Prostate gland (tissue), 2 donors: ENCODE results near the gene AHNAK. TPM values are rescaled to one million over a fixed set of nuclear protein-coding genes. Genes with fewer than 3 reads are reported as not detected.

ENCODE experiments used
- DNase-seq: peaks from one replicate; pipeline ENCODE4 v3.0.0-alpha.2; 2019; ENCODE audit warnings: low spot score
- H3K27ac ChIP-seq, 2 donors: fragments of 200-600 bp; sonication (generic); 2 replicates each; pipeline ENCODE4 v1.5.1; 2017 to 2019
- H3K27me3 ChIP-seq: fragments of 200-600 bp; sonication (generic); replicated peaks from 2 replicates; pipeline ENCODE4 v1.5.1; 2019; ENCODE audit not compliant: insufficient read depth
- H3K36me3 ChIP-seq, 2 donors: fragments of 200-600 bp; sonication (generic); 1 replicate in 1 of 2; 2 replicates in 1 of 2; pipeline versions ENCODE4 v1.5.1 to v1.8.1; 2017 to 2019
- H3K4me1 ChIP-seq: fragments of 200-600 bp; sonication (generic); replicated peaks from 2 replicates; pipeline ENCODE4 v1.5.1; 2019
- H3K4me3 ChIP-seq, 2 donors: fragments of 200-600 bp; sonication (generic); 2 replicates each; pipeline ENCODE4 v1.5.1; 2017 to 2019
- H3K9me3 ChIP-seq: fragments of 200-600 bp; sonication (generic); 2 replicates; pipeline ENCODE4 v1.5.1; 2017
- POLR2A ChIP-seq: fragments of 450-650 bp; IDR thresholded peaks from one replicate; pipeline ENCODE4 v1.6.1; 2016; ENCODE audit warnings: antibody characterized with exemption, mild to moderate bottlenecking
- POLR2AphosphoS5 ChIP-seq: sonication (generic); formaldehyde crosslinking; IDR thresholded peaks from one replicate; pipeline ENCODE4 v1.6.1; 2017; ENCODE audit warnings: antibody characterized with exemption
- WGBS: methylation state at CpG from one replicate; pipeline ENCODE4 v1.1.5; 2018; 5-methylcytosine and 5-hydroxymethylcytosine counted together
- intact Hi-C: fragments of 100-400 bp; cut with DNase I; formaldehyde crosslinking; loops from one replicate; pipeline ENCODE4 v1.14.2; 2022
- total RNA-seq, 2 donors: library from RNA; depleted of rRNA; stranded (reverse); fragments of >200 nt; gene quantifications; one replicate each; pipeline ENCODE4 v1.1.0, GENCODE V29; 2016
- TF ChIP-seq, protein P1 (sequence below), 4 experiments: fragments of 200-600 bp in 2 of 4; fragments of 450-650 bp in 2 of 4; sonication (generic) in 2 of 4; IDR thresholded peaks; 1 replicate in 3 of 4; 2 replicates in 1 of 4; pipeline ENCODE4 v1.5.1; 2016 to 2019; ENCODE audit warnings: antibody characterized with exemption in 4 of 4, mild to moderate bottlenecking in 2 of 4, moderate library complexity in 2 of 4

The AHNAK gene
- total RNA-seq, 2 donors from 2014 or later: 367 to 434 TPM

DNA sequence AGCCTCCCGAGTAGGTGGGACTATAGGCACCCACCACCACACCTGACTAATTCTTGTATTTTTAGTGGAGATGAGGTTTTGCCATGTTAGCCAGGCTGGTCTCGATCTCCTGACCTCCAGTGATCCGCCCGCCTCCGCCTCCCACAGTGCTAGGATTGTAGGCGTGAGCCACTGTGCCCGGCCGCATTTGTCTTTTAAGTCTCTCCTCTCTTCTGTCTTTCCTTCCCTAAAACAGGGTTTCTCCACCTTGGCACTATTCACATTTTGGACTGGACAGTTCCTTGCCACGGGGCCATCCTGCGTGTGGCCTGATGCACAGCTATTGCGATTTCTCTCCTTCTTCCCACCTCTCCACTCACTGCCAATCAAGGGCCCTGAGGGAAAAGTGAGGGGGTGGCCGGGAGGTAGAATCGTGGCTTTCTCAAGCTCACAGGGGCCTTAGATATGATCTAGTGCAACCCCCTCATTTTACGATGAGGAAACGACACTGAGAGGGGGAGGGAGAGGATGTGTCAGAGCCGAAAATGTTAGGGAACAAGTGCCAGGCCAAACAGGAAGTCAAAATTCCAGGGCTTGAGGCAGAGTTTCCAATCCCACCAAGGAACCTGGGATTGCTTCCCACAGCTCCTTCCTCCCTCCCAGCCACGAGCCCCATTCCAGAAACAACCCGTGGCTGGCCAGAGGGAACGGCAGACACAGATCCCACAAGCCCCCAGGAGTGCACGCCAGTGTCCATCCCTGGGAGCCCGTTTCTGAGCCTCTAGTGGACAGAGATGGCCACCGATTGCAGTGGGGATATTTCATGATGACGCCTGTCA is 106.6 kb downstream of the AHNAK start:
- TF ChIP-seq POLR2AphosphoS5: no peak
- TF ChIP-seq, protein P1, sequence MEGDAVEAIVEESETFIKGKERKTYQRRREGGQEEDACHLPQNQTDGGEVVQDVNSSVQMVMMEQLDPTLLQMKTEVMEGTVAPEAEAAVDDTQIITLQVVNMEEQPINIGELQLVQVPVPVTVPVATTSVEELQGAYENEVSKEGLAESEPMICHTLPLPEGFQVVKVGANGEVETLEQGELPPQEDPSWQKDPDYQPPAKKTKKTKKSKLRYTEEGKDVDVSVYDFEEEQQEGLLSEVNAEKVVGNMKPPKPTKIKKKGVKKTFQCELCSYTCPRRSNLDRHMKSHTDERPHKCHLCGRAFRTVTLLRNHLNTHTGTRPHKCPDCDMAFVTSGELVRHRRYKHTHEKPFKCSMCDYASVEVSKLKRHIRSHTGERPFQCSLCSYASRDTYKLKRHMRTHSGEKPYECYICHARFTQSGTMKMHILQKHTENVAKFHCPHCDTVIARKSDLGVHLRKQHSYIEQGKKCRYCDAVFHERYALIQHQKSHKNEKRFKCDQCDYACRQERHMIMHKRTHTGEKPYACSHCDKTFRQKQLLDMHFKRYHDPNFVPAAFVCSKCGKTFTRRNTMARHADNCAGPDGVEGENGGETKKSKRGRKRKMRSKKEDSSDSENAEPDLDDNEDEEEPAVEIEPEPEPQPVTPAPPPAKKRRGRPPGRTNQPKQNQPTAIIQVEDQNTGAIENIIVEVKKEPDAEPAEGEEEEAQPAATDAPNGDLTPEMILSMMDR (IDR thresholded peaks at IDR 0.05): no peak
- no peak for TF ChIP-seq POLR2A
- no peaks in the 10 kb centered on the region for H3K27me3 ChIP-seq
- no peak for DNase-seq
- H3K4me3 ChIP-seq: no peak overlapping the region
- intact Hi-C loops: no loop called here
- H3K36me3 ChIP-seq: no peaks in the 10 kb centered on the region
- no peaks in the 10 kb centered on the region for H3K4me1 ChIP-seq
- 34% methylated on average over 23 of the region's 23 CpGs for WGBS
- no peaks in the 10 kb centered on the region for H3K9me3 ChIP-seq
- H3K27ac ChIP-seq: peak overlapping the region; percentile 45 to 51

DNA sequence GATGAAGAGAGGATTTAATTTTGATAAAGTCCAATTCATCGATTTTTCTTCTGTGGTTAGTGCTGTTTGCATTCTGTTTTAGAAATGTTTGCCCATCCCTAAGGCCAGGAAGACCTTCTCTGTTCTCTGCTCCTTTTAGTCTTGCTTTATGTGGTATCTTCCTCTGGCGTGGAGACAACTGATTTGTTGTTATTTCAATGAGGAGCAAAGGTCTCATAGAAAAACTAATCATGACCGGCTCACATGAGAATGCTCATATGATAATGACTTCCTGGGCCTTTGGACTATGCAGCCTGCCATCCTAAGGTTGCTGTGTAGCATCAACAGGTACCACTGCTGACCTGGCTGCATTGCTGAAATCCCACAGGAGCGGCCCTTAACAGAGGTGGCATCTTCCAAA is 108.0 kb downstream of the AHNAK start:
- Histone ChIP-seq H3K36me3 (no peaks in the 10 kb centered on the region), H3K4me3 (no peak overlapping the region), H3K27ac (no peak overlapping the region), H3K27me3 (no peaks in the 10 kb centered on the region), H3K9me3 (no peaks in the 10 kb centered on the region), H3K4me1 (peaks cover 1% of the 10 kb centered on the region)
- TF ChIP-seq POLR2A (no peak), POLR2AphosphoS5 (no peak)
- TF ChIP-seq, protein P1 (IDR thresholded peaks at IDR 0.05): no peak
- no peak for DNase-seq
- WGBS: 79% methylated on average over 4 of the region's 4 CpGs
- intact Hi-C loops: no loop called here

DNA sequence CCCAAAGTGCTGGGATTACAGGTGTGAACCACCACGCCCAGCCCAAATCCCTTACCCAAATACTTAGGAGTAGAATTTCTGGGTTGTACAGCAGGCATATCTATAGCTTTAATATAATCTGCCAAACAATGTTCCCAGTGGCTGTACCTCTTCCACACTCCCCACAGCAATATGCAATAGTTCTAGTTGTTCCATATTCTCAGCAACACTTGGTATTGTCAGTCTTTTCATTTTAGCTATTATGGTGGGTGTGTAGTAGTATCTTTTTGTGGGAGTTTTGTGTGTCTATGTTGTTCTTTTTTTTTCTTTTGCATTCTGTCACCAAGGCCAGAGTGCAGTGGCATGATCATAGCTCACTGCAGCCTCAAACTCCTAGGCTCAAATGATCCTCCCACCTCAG is 109.0 kb downstream of the AHNAK start:
- intact Hi-C loops: no loop called here
- Histone ChIP-seq H3K27ac (no peak overlapping the region), H3K9me3 (no peaks in the 10 kb centered on the region), H3K27me3 (no peaks in the 10 kb centered on the region), H3K36me3 (no peaks in the 10 kb centered on the region), H3K4me1 (peaks cover 6% of the 10 kb centered on the region), H3K4me3 (no peak overlapping the region)
- DNase-seq: no peak
- TF ChIP-seq POLR2A: no peak
- no peak for TF ChIP-seq POLR2AphosphoS5
- TF ChIP-seq, protein P1 (IDR thresholded peaks at IDR 0.05): no peak
- WGBS: 100% methylated on average over 1 of the region's 1 CpG

DNA sequence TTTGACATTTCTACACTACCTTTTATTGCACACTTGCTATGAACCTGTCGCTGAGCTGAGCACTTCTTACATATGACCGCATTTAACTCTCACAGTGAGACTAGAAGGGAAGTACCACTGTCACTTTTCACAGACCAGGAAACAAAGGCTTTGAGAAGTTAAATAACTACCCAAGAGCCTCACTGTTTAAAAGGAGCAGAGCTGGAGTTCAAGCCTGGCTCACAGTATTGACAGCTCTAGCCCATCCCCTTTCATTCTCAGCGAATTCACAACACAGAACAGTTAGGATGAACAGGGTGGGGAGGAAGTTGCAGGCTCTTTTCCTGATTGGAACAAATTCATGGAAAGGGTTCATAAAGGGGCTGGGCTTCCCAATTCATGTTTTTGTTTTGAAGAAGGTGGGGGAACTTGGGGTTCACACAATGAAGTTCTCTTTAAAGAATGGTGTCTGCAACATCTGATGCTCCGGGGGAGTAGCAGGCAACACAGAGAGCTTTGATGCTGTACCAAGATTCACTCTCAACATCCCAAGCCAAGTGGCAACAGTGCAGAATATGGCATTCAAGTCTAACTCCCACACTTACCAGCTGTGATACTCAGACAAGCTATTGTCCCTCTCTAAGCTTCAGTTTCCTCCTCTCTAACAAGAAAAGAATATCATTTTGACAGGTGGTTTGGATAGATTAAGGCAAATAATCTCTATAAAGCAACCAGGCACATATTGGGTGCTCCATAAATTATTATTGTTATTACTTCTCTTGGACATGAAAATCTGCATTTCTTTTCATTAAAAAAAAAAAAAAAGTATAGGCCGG is 110.6 kb downstream of the AHNAK start:
- H3K36me3 ChIP-seq: no peaks in the 10 kb centered on the region
- no peak overlapping the region for H3K27ac ChIP-seq
- H3K9me3 ChIP-seq: no peaks in the 10 kb centered on the region
- peaks cover 6% of the 10 kb centered on the region for H3K4me1 ChIP-seq
- no peak for DNase-seq
- intact Hi-C loops: no loop called here
- TF ChIP-seq POLR2AphosphoS5 (no peak), POLR2A (no peak)
- TF ChIP-seq, protein P1 (IDR thresholded peaks at IDR 0.05): no peak
- H3K27me3 ChIP-seq: no peaks in the 10 kb centered on the region
- no peak overlapping the region for H3K4me3 ChIP-seq
- 29% methylated on average over 5 of the region's 5 CpGs for WGBS
